SK-N-SH (cell line): ENCODE data around the gene TCHHL1.

ENCODE experiments used
- CHD2 ChIP-seq: fragments of 150-350 bp; IDR thresholded peaks from 2 replicates; pipeline ENCODE4 v1.6.1; 2018; ENCODE audit warnings: low read length; ENCODE audit not compliant: partially characterized antibody
- EP300 ChIP-seq, 2 experiments: IDR thresholded peaks; 2 replicates each; pipeline versions ENCODE4 v1.4.0 to v1.6.1; 2012; ENCODE audit warnings: borderline replicate concordance in 1 of 2, low read depth in 1 of 2, low read length in 1 of 2
- EZH2phosphoT487 ChIP-seq: fragments of 200-600 bp; sonication (generic); IDR thresholded peaks from 2 replicates; pipeline ENCODE4 v1.6.1; 2017; ENCODE audit warnings: low read depth, mixed run types, mild to moderate bottlenecking, antibody characterized with exemption, moderate library complexity, borderline replicate concordance
- GABPA ChIP-seq: IDR thresholded peaks from 2 replicates; pipeline ENCODE4 v1.4.0; 2012; ENCODE audit warnings: low read depth, mild to moderate bottlenecking
- MEF2A ChIP-seq: IDR thresholded peaks from 2 replicates; pipeline ENCODE4 v1.4.0; 2012; ENCODE audit warnings: low read depth, borderline replicate concordance
- NFIC ChIP-seq: IDR thresholded peaks from 2 replicates; pipeline ENCODE4 v1.4.0; 2012; ENCODE audit warnings: borderline replicate concordance
- NRF1 ChIP-seq: IDR thresholded peaks from 2 replicates; pipeline ENCODE4 v1.6.1; 2012; ENCODE audit warnings: low read depth, mild to moderate bottlenecking, low read length
- RAD21 ChIP-seq: IDR thresholded peaks from 2 replicates; pipeline ENCODE4 v1.6.1; 2012; ENCODE audit warnings: mild to moderate bottlenecking, low read length
- REST ChIP-seq: IDR thresholded peaks from 2 replicates; pipeline ENCODE4 v1.6.1; 2012; ENCODE audit warnings: mild to moderate bottlenecking, low read depth, low read length, moderate library complexity
- YY1 ChIP-seq: IDR thresholded peaks from 2 replicates; pipeline ENCODE4 v1.4.0; 2012; ENCODE audit warnings: low read depth, mild to moderate bottlenecking
- TF ChIP-seq, protein P1 (sequence below): IDR thresholded peaks from 2 replicates; pipeline ENCODE4 v1.4.0; 2012; ENCODE audit warnings: low read depth
- TF ChIP-seq, protein P2 (sequence below): fragments of 200-600 bp; sonication (generic); IDR thresholded peaks from 2 replicates; pipeline ENCODE4 v1.6.1; 2017; ENCODE audit warnings: antibody characterized with exemption, mild to moderate bottlenecking, moderate library complexity

DNA sequence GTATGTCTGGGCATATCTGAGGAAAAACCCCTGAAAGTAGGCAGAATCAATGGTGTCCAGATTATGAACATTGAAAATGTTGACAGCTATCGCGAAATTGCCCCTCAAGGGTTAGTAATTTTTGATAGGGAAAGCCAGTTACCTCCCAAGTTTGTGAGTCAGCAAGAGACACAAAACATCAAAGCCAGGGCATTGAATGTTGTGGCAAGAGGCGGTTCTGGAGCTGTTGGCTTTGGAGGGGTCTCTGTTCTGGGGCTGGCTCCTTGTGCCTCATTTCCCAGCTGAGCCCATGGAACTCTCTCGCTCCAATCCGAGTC is 41.5 kb downstream of the TCHHL1 start:
- TF ChIP-seq REST (no peak), GABPA (no peak), EZH2phosphoT487 (no peak), NRF1 (no peak), YY1 (no peak), CHD2 (no peak), EP300 (IDR thresholded peaks at IDR 0.05; ENCODE audit: borderline replicate concordance in 1 of 2, low read depth in 1 of 2, low read length in 1 of 2) (no peak), MEF2A (no peak), RAD21 (no peak), NFIC (no peak)
- TF ChIP-seq, protein P1, sequence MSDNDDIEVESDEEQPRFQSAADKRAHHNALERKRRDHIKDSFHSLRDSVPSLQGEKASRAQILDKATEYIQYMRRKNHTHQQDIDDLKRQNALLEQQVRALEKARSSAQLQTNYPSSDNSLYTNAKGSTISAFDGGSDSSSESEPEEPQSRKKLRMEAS: no peak
- TF ChIP-seq, protein P2, sequence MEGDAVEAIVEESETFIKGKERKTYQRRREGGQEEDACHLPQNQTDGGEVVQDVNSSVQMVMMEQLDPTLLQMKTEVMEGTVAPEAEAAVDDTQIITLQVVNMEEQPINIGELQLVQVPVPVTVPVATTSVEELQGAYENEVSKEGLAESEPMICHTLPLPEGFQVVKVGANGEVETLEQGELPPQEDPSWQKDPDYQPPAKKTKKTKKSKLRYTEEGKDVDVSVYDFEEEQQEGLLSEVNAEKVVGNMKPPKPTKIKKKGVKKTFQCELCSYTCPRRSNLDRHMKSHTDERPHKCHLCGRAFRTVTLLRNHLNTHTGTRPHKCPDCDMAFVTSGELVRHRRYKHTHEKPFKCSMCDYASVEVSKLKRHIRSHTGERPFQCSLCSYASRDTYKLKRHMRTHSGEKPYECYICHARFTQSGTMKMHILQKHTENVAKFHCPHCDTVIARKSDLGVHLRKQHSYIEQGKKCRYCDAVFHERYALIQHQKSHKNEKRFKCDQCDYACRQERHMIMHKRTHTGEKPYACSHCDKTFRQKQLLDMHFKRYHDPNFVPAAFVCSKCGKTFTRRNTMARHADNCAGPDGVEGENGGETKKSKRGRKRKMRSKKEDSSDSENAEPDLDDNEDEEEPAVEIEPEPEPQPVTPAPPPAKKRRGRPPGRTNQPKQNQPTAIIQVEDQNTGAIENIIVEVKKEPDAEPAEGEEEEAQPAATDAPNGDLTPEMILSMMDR: no peak
